ENCODE data around the gene TRPM6.
"Not testable (repeated sequence)": the region's sequence is repeated elsewhere in the genome, so short reads cannot be mapped to it uniquely, and the experiment has no call there.

TRPM6 gene

DNA sequence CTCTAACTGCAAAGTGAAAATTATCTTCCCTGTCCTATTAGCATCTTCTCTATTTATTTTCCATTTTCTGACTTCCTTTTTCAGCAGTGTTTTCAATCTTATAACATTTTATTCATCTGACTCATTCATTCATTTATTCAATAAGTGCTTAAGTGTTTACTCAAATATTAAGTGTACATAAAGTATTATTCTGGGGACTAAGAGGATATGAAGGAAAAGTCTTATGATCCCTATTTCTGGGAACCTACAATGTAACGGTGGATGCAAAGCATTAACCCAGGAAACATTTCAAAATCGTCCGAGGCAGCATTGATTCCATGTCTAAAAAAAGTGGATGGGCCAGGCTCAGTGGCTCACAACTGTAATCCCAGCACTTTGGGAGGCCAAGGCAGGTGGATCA lies 19.4 kb upstream of the TRPM6 start:
- H3K4me3 ChIP-seq (ENCODE audit: low read depth, low read length) = no peak overlapping the region
- no peak for DNase-seq (ENCODE audit: low read depth, low spot score)
- TF ChIP-seq, protein P1, sequence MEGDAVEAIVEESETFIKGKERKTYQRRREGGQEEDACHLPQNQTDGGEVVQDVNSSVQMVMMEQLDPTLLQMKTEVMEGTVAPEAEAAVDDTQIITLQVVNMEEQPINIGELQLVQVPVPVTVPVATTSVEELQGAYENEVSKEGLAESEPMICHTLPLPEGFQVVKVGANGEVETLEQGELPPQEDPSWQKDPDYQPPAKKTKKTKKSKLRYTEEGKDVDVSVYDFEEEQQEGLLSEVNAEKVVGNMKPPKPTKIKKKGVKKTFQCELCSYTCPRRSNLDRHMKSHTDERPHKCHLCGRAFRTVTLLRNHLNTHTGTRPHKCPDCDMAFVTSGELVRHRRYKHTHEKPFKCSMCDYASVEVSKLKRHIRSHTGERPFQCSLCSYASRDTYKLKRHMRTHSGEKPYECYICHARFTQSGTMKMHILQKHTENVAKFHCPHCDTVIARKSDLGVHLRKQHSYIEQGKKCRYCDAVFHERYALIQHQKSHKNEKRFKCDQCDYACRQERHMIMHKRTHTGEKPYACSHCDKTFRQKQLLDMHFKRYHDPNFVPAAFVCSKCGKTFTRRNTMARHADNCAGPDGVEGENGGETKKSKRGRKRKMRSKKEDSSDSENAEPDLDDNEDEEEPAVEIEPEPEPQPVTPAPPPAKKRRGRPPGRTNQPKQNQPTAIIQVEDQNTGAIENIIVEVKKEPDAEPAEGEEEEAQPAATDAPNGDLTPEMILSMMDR (IDR thresholded peaks at IDR 0.05; ENCODE audit: insufficient read depth, low read length, missing control alignments) = no peak
- ChIA-PET CTCF (no interaction called here), POLR2A (no interaction called here)

DNA sequence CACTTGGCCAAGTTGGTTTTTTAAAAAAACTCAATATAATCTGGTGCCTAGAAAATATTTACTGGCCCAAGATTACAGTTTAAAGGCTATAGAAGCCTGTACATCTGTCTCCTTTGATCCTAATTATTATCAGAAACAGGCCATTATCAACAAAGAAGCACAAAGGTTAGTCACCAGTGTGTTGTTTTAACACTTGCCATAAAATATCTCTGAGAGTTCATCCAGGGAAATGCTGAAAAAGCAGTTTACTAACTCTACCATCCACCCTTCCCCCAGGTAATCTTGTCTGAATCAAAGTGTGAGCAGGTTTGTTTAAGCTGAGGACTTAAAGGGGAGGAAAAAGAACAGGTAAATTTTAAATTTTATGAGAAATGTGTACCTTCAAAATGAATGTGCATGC lies 13.3 kb upstream of the TRPM6 start:
- CTCF ChIA-PET = no interaction called here
- POLR2A ChIA-PET = no interaction called here
- TF ChIP-seq, protein P1 (IDR thresholded peaks at IDR 0.05; ENCODE audit: insufficient read depth, low read length, missing control alignments) = no peak
- no peak for DNase-seq (ENCODE audit: low read depth, low spot score)
- no peak overlapping the region for H3K4me3 ChIP-seq (ENCODE audit: low read depth, low read length)

DNA sequence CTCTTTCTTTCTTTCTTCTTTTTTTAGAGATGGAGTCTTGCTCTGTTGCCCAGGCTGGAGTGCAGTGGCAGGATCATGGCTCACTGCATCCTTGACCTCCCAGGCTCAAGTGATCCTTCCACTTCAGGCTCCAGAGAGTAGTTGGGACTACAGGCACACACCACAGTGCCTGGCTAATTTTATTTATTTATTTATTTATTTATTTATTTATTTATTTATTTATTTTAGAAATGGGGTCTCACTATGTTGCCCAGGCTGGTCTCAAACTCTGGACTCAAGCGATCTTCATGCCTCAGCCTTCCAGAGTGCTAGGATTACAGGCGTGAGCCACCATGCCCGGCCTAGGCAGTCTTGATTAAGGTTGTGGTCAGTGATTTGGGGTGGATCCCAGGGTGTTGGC lies 728 bp upstream of the TRPM6 start:
- POLR2A ChIA-PET; DNase-seq (ENCODE audit: low read depth, low spot score); H3K4me3 ChIP-seq (ENCODE audit: low read depth, low read length): not testable (repeated sequence)
- CTCF ChIA-PET = interaction anchor here (1.9 kb wide), 1 partner anchor 64 kb away, joined by 9 read pairs; the partner anchor contains the start of gene C9orf40

DNA sequence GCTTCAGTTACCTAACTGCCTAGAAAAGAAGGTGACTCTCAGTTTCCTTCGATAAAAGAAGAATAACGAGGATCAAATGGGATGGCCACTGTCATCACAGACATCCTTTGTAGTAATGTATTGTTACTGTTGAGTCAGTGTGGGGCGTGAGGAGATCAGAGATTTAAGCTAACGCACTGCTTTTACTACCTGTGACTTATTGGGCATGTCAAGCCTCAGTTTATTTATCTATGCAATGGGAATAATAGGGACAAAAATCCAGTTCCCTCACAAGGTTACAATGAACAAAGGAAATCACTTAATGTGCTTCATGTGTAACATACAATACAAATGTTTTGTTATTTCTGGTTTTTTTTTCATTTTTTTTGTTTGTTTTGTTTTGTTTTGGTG lies 255 bp upstream of the TRPM6 start:
- no peak for DNase-seq (ENCODE audit: low read depth, low spot score)
- TF ChIP-seq, protein P1 (IDR thresholded peaks at IDR 0.05; ENCODE audit: insufficient read depth, low read length, missing control alignments) = no peak
- H3K4me3 ChIP-seq (ENCODE audit: low read depth, low read length) = no peak overlapping the region; the same call in 1 of the 2 replicates
- ChIA-PET CTCF (interaction anchor here (1.4 to 1.9 kb wide), 2 partner anchors 65 to 114 kb away, joined by 4 to 9 read pairs; partner anchors contain the start of gene C9orf40), POLR2A (no interaction called here)

DNA sequence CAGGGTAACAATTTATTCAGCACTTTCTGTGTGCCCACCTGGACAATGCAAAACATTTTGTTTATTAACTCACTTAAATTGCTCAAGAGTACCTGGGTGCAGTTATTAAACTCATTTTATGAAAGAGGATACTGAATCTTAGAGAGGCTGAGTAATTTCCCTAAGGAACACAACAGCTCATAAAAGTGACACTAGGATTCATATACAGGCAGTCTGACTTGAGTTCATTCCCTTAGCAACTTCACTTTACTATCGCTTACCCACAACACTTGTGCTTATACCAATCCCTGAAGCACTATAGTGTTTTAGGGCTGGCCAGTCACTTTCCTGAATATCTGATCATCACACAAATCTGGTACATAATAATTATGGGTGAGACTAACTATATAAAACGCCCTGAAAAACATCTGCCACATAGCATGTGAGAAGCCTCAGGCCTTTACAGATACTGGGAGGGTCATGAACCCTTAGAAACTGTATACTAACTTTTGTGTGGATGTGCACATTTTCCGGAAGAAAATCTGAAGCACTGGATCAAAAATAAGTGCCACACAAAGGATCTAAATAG lies 11.3 kb downstream of the TRPM6 start:
- H3K4me3 ChIP-seq (ENCODE audit: low read depth, low read length) = no peak overlapping the region
- no peak for DNase-seq (ENCODE audit: low read depth, low spot score)
- TF ChIP-seq, protein P1 (IDR thresholded peaks at IDR 0.05; ENCODE audit: insufficient read depth, low read length, missing control alignments) = no peak
- ChIA-PET CTCF (no interaction called here), POLR2A (no interaction called here)

DNA sequence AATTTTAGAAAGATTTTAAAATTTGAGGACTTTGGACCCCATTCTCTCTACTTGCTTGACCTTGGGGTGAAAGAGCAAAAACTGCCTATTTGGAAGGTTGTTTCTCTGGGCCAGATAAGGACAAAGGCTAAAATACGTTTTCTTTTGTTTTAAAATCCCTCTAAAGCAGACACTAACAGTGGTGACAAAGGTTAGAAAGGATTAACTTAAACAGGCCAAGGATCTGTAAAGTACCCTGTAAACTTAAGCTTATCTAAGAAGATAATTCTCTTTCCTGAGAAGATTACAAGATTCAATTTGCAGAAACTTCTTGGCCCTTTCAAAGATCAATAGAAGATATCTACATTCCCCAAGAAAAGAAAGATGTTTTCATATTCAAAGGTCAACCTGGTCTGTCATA lies 12.1 kb downstream of the TRPM6 start:
- H3K4me3 ChIP-seq (ENCODE audit: low read depth, low read length) = no peak overlapping the region
- DNase-seq (ENCODE audit: low read depth, low spot score) = no peak
- TF ChIP-seq, protein P1 (IDR thresholded peaks at IDR 0.05; ENCODE audit: insufficient read depth, low read length, missing control alignments) = no peak
- CTCF ChIA-PET = no interaction called here
- POLR2A ChIA-PET = no interaction called here

DNA sequence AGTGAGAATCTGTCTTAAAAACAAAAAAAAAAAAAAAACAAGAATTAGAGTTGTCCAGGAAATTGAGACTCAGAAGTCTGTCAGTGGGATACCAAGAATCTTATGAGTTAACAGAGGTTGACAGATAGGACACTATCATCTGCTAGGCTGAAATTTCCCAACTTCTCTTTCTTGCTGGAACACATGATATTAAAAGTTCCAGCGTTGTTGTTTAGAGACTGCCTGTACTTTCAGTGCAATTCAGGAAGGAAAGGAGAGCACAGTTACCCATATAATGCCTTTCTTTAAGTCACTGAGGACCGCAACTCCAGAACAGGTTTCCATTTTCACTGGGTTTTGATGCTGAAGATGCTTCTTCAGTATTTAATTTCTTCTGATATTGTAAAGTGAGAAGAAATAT lies 13.5 kb downstream of the TRPM6 start:
- no peak for DNase-seq (ENCODE audit: low read depth, low spot score)

More for the DNA sequence above, 13.5 kb downstream of the TRPM6 start:
- H3K4me3 ChIP-seq (ENCODE audit: low read depth, low read length) = no peak overlapping the region
- CTCF ChIA-PET = no interaction called here
- POLR2A ChIA-PET = no interaction called here
- TF ChIP-seq, protein P1 (IDR thresholded peaks at IDR 0.05; ENCODE audit: insufficient read depth, low read length, missing control alignments) = no peak

Data from AG04449 (cell line).